EH (cell line): Measurements from ENCODE around the gene IRF9.

Experiments used
- DNase-seq: peaks from one replicate; pipeline ENCODE4 v3.0.0-alpha.2; 2015; ENCODE audit warnings: low read depth

The IRF9 gene

GRCh38 chr14:24178399-24179178 lies 17.5 kb downstream of the IRF9 start:
- no peak for DNase-seq

- DNase-seq = no peak
Observed at GRCh38 chr14:24179294-24179960, 18.4 kb downstream of the IRF9 start.

GRCh38 chr14:24179961-24180796 lies 19.1 kb downstream of the IRF9 start:
- peak; percentile 82 for DNase-seq

- no peak for DNase-seq
Observed at GRCh38 chr14:24181371-24182077, 20.5 kb downstream of the IRF9 start.

GRCh38 chr14:24182110-24182882 lies 21.2 kb downstream of the IRF9 start:
- no peak for DNase-seq

- no peak for DNase-seq
Observed at GRCh38 chr14:24183014-24183481, 22.0 kb downstream of the IRF9 start.

- no peak for DNase-seq
Observed at GRCh38 chr14:24184104-24184970, 23.3 kb downstream of the IRF9 start.

GRCh38 chr14:24185026-24185425 lies 24.0 kb downstream of the IRF9 start:
- DNase-seq = no peak

GRCh38 chr14:24185741-24186140 lies 24.7 kb downstream of the IRF9 start:
- no peak for DNase-seq

GRCh38 chr14:24186831-24187538 lies 25.9 kb downstream of the IRF9 start:
- no peak for DNase-seq

- DNase-seq = no peak
Observed at GRCh38 chr14:24187539-24187915, 26.5 kb downstream of the IRF9 start.

- peak; percentile 98 for DNase-seq
Observed at GRCh38 chr14:24188251-24189058, 27.4 kb downstream of the IRF9 start, which contains the start of gene IPO4. Gene IPO4 (minus strand): TSS chr14:24188816. CDS start chr14:24188787, 29 bp downstream.

- DNase-seq = no peak
Observed at GRCh38 chr14:24189059-24189375, 28.0 kb downstream of the IRF9 start.

GRCh38 chr14:24189460-24189859 lies 28.4 kb downstream of the IRF9 start:
- no peak for DNase-seq

GRCh38 chr14:24190416-24190815 lies 29.4 kb downstream of the IRF9 start:
- no peak for DNase-seq

- DNase-seq = no peak
Observed at GRCh38 chr14:24192933-24193332, 31.9 kb downstream of the IRF9 start.

GRCh38 chr14:24194186-24194872 lies 33.3 kb downstream of the IRF9 start:
- DNase-seq = no peak

- no peak for DNase-seq
Observed at GRCh38 chr14:24194873-24195185, 33.8 kb downstream of the IRF9 start.
